NOMO-1 treated with DMSO at 0.1 percent for 48 hours (cell line): Measurements from ENCODE around the gene METRNL.
A peak's percentile ranks its signal among the peaks of the same experiment; 100 is the strongest.

Source experiments
- DNase-seq: peaks from one replicate; lab custom pipeline; 2025; ENCODE audit not compliant: unreplicated experiment; lab: John Stamatoyannopoulos, UW

METRNL gene

DNA sequence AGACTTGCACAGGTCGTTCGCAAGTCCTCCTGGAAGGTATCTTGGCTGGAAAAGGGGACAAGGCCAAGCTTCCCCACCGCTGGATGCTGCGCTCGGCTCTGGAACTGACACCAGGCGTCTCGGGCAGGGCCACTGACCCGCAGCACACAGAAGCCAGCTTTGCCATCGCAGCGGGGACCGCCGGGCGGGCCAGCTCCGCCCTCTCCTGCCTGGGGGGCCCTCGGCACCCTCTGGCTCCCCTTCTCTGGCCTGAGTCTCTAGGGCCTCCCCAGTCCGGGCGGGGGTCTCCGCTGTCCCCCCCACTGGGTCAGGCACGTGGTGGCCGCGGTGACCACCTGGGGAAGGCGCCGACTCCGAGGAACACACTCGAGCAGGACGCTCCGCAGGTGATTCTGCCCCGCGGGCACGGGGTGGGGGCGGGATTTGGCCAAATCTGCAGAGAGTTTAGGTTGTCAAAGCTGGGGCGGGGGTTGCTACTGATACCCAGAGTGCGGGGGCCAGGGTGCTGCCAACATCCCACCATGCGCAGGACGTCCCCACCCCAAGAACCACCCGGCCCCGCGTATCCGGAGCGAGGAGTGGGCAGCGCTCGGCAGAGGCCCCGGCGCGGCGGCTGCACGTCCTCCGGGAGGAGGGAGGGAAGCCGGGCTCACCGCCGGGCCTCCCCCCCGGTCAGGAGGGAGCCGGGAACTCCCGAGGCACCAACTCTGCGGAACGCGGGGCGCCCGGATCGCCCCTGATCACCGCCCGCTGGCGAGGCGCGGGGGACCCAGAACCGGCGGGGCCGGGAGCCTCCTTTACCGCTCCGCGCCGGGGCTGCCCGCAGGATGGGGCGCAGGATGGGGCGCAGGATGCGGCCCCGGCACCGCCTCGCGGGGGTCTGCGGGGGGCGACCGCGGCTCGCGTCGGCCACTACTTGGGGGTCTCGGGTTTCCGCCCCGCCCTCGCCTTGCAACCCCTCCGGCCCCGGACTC is 744 bp upstream of the METRNL start:
- no peak for DNase-seq

- DNase-seq: no peak
Measured at GRCh38 chr17:83079766-83080578, 563 bp downstream of the METRNL start.

- no peak for DNase-seq
Measured at GRCh38 chr17:83080579-83080857, 1.1 kb downstream of the METRNL start.

DNA sequence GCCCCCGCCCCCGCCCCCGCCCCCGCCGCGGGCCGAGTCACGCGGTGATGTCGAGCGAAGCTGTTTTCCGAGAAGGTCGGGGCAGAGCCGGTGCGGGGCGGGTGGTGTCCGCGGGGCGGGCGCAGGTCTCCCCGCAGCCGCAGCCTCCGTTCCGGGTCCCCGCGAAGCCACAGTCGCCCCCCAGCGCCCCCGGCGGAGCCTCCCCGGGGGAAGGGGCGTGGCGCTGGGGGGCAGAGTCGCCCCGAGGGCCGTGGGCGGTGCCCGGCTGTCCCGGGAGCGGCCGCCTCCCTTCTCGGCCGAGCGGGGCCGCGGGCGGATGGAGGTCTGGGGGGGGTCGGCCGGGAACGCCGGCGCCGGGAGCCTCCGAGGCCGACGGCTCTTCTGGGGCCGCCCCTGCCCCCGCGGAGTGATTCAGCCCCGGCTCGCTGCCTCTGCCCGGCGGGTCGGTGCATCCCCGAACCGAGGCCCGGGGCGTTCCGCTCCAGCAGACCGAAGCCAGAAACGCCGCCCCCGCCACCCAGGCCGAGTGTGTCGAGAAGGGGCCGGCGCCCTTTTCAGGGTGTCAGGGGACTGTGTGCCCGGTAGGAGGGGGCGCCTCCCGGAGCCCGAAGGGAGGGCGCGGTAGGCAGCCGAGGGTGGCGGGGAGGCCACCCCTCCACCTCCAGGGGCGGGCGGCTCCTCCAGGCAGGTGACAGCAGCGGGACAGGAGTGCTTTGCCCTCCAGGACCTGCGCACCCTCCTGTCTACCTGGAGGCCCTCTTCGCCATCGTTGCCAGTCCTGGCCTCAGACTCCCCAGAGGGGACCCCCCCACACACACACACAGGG is 1.7 kb downstream of the METRNL start:
- no peak for DNase-seq

DNA sequence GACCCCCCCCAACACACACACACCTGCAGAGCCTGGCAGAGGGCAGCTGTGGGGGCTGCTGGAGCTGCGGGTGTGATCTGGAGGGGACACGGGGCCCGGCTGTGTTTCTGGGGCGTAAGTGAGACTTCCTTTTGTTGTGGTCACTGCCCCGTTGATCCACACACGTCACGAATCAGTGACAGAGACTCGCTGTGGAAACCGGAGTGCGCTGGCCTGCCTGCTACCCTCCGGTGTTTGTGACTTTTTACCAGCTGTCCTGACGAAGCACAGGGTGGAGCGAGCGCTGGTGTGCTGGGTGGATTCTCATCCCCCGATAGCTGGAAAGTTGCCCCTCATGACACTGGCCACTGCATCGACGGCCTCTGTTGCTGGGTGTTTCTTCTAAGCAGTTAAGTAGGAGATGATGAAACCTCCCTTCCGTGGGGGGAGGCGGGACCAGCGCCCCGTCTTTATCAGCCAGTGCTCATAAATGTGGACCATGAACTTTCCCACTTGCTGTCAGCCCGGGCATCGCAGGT is 2.3 kb downstream of the METRNL start:
- DNase-seq: no peak

- DNase-seq: no peak
Measured at GRCh38 chr17:83082424-83082823, 3.0 kb downstream of the METRNL start.

- DNase-seq: no peak
Measured at GRCh38 chr17:83082909-83083367, 3.5 kb downstream of the METRNL start.

DNA sequence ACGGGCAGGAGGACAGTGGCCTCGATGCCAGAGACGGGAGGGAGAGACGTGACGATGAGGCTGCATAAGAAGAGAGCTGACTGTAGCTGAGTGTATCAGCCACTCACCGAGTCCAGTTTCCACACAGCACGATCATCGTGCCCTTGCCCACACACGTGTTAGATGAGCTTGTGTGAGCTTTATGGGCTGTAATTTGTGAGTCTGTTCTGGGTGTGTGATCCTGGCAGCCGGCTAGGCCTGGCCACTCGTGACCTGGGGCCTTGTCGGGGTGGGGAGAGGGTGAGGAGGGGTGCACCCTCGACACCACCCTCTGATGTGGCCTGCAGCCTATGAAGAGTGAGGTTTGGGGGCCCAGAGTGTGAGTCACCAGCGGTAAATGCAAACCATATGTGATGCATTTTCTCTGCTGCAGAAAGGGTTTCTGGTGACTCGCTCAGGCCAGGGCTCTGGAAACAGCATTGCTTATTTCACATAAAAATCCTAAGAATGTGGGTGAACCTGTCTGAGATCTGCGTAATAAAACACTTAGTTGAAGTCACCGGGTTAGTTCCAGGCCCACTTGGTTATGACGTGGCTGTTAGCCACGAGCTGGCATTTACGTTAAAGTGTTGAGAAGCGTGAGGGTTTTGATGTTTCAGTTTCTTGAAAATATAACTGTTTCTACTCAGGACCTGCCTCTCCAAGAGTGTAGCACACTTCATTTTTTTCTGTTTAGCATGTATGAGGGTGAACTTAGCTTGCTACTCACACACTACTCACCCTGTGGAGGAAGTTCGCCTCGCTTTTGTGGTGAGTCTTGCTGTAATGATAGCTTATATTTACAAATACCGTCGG is 4.2 kb downstream of the METRNL start:
- DNase-seq: peak; percentile 74

DNA sequence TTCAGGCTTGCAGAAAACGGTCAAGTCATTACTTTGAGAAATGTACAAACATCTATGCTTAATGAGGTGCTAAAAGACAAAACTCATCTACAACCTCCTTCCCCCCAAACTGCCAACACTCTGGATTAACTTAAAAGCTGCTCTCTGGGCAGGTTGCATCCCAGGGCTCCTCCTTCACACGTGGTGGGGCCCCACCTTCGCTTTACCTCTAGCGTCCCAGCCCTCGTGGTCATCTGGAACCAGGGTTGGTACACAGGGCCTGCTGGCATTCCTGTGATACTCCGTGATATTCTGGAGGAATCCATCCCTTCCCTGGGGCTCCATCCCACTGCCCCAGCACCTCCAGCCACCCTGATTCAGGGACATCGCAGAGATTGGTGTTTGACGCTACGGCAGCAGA is 4.8 kb downstream of the METRNL start:
- DNase-seq: no peak

DNA sequence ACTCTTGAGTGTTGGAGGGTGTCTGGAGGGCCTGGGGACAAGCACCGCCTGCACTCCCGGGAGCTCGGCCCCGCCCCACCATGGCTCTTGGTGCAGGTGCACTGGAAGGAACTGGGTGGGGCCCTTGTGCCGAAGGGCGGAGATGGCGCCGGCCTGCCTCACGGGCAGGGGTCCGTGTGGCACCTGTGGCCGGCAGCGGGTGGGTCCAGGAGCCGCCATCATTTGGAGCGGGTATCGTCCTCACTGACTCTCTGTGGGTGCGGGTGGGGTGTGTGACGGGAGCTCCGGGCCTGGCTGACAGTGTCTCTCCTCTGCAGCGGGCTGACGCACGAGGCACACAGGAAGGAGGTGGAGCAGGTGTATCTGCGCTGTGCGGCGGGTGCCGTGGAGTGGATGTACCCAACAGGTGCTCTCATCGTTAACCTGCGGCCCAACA is 5.2 kb downstream of the METRNL start:
- no peak for DNase-seq

- DNase-seq: no peak
Measured at GRCh38 chr17:83085103-83085502, 5.7 kb downstream of the METRNL start.

DNA sequence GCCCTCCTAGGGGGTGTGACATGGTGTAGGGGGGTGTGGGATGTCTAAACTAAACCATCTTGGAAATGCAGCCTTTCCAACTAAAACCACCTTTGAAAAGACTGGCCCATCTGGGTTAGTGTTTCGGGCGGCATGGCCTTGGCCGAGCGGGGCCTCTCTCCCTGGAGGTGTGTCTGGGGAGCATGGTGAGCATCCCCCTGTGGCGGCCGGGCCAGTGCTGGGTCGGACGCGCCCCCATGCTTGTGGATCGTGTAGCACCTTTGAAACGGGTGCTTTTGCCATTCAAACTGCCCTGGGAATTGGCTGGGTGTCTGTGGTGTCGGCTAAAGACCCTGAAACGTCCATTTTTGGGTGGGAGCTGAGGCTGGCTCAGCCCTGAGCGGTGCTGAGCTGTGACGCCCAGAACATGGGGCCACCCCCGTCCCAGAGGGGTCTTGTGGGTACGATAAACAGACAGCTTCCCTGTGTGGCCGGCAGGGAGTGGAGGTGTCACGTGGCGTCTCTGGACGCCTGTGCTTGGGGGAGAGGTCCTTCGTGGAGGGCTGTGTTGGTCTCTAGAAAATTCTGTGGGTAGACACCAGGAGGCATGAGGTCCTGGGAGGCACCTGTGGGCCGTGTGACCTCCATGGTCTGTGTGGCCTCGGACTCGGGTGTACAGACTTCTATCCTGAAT is 6.3 kb downstream of the METRNL start:
- no peak for DNase-seq

DNA sequence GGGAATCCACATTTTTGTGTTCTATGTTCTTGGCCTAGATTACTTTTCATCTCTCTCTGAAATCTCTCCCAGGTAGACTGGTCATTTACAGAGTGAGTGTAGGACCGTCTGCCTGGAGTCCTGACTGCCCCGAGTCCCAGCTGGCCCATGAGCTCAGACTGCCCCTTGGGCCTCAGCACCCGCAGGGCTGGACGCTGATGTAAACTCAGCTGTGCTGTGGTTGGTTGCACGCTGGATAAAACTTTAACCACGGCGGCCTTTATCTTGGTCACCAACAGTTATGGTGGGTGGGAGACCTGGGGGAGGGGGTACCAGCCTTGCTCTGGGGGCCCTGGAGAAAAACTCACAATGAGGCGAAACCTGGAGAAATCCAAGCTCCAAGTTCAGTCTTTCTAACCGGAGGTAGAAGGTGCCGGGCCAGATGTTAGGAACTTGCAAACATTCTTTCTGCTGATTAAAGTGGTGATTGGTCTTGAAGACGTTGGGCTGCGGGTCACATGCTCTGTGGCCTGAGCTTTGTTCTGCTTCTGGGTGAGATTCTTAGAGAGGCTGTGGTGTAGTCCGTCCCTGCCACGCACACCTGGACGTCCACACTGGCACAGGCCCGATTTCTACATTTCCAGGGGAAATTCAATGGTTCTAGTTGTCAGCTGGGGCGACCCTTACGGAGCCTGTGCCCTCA is 6.9 kb downstream of the METRNL start:
- no peak for DNase-seq

GRCh38 chr17:83086907-83087787 is 7.7 kb downstream of the METRNL start:
- DNase-seq: no peak

DNA sequence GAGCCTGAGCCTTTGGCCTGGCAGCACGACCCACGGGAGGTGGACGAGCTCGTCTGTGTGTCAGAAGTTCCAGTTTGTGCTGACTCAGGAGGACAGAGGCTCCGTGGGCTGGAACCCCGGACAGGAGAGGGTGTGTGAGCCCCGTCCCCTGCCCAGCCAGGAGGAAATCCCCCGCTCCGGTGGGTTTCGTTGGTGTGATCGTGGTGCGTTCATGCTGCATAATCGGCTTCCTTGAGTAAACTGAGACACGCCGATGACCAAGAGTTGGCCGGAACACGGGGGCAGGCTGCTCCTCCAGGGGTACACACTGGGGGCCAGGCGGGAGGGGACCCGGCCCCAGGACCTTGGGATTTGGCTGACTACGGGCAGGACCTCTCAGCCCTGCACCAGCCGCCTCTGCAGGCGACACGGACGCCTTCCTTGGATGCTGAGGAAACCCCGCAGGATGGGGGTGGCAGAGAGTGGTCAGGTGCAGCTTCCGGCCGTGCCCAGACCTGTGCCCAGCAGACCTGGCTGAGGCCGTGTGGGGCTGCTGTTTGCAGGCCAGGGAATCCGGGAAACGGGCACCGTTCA is 8.5 kb downstream of the METRNL start:
- DNase-seq: no peak

GRCh38 chr17:83088451-83088850 is 9.0 kb downstream of the METRNL start:
- DNase-seq: no peak

GRCh38 chr17:83088909-83089308 is 9.5 kb downstream of the METRNL start:
- no peak for DNase-seq
